HG02759 (cell line): ENCODE measurements around the gene CUX1.
"Not testable (repeated sequence)": the region's sequence is repeated elsewhere in the genome, so short reads cannot be mapped to it uniquely, and the experiment has no call there.

Experiments used
- ATAC-seq: cut with Tn5 transposase; IDR thresholded peaks from one replicate; pipeline ENCODE4 v1.9.1; 2021; ENCODE audit warnings: mild to moderate bottlenecking, moderate library complexity; ENCODE audit not compliant: unreplicated experiment

The CUX1 gene

DNA sequence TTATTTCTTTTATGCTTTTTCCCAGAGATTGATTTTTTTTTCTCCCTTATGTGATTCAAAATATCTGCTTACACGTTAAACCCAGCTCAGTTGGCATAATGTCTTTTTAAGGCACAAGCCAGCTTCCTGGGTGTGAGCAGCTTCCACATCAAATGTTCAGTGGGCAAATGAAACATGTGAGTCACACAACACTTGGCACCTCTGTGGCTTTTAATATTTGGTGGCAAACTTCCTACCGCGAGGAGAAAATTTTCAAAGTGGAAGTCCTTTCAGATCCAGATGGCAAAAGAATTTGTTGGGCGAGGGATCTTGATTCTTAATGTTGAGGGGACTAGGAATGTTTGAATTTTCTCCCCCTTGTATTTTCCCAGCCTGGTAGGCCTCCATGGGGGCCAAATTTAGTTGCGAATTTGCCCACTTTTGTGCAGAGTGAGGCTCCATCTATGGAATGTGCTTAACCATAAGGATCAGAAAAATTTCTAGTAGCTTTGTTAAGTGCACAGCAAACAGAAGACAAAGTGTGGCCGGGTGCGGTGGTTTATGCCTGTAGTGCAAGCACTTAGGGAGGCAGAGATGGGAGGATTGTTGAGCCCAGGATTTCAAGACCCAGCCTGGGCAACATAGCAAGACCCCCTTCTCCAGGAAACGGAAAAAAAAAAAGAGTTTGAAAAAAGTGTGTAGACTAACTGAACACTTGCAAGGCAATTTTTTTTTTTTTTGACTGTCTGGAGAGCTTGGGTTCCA, 31.0 kb downstream of the CUX1 start:
- ATAC-seq: no peak

GRCh38 chr7:101849314-101849713, 31.9 kb downstream of the CUX1 start:
- not testable (repeated sequence) for ATAC-seq

DNA sequence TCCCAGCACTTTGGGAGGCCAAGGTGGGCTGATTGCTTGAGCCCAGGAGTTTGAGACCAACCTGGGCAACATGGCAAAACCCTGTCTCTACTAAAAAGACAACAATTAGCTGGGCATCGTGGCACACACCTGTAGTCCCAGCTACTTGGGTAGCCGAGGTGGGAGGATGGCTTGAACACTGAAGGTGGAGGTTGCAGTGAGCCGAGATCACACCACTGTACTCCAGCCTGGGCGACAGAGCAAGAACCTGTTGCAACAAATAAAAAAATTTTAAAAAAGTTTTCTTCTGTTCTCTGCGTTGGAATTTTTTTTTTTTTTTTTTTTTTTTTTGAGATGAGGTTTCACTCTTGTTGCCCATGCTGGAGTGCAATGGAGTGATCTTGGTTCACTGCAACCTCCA, 34.9 kb downstream of the CUX1 start:
- ATAC-seq: not testable (repeated sequence)

GRCh38 chr7:101853684-101854083, 36.3 kb downstream of the CUX1 start:
- ATAC-seq: no peak

GRCh38 chr7:101854084-101854865, 36.8 kb downstream of the CUX1 start:
- ATAC-seq: no peak

GRCh38 chr7:101856473-101857357, 39.3 kb downstream of the CUX1 start:
- ATAC-seq: peak; percentile 94

DNA sequence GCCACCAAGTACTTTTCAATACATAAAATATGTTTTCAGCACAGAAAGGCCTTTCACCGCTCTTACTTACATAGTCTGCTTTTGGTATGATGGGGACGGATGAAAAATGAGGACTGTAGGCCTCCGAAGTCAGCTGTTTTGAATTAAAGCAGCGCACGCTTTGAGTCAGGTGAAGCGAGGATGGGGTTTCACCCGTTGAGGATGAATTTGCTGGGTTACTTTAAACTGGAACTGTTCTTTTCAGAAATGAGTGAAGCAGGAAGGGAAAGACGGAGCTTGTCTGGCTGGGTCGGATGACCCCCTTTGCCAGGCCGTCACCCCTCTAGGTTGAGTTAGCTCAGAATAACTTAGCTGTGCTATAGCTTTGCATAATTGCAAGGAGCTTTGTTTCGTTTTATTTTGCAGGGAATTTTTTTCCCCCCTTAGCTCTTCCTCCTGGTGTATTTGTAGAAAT, 40.0 kb downstream of the CUX1 start:
- peak; percentile 16 for ATAC-seq

GRCh38 chr7:101858437-101859385, 41.3 kb downstream of the CUX1 start:
- no peak for ATAC-seq

GRCh38 chr7:101859411-101860106, 42.1 kb downstream of the CUX1 start:
- ATAC-seq: no peak

- no peak for ATAC-seq
Measured at GRCh38 chr7:101860316-101861217, 43.1 kb downstream of the CUX1 start.

- ATAC-seq: no peak
Measured at GRCh38 chr7:101861218-101861775, 43.9 kb downstream of the CUX1 start.

DNA sequence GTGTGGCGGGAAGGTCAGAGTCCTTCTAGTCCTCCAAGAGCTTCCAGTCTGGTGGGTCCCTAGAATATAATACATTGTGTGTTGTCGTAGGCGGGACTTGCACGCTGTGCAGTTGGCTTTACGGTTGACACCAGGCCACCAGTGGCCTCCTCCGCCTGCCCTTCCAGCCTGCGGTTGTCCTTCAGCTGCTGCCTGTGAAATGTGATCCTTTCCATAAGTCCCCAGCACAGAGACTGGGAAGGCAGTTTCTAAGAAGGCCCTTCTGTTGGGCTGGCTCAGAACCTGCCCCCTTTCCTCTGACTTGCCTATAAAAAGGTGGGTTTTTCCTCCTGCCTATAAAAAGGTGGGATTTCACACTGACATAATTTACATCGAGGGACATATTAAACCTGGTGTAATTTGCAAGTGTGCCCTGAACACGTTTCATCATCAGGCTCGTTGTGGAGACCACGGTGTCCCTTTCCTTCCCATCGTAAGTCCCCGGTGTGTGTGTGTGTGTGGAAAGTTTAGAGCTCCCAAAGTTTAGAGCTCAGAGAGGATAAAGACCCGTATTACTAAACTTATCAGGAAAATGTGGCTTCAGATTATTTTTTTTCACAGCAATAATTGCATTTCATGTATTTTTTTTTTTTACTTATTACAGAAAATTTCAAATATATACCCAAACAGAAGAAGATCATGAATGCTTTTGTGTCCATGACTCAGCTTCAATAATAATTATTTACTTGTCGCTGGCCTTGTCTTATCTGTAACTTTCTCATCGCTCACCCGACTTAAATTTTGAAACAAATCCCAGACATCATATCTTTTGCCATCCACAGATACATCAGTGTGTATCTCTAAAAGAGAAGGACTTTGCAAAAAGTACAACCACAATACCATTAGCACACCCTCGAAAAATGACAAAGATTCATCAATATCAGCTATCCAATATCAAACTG, 45.1 kb downstream of the CUX1 start:
- ATAC-seq: no peak

DNA sequence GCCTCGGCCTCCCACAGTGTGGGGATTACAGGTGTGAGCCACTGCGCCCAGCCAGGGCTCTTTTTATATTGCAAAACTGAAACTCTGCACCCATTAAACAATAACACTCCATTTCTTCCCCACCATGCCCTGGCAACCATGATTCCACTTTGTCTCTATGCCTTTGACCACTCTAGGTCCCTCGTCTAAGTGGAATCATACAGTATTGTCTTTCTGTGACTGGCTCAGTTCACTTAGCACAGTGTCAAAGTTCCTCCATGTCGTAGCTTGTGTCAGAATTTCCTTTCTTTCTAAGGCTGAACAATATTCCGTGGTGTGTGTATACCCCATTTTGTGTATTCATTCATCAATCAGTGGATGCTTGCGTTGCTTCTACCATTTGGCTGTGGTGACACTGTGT, 46.2 kb downstream of the CUX1 start:
- no peak for ATAC-seq

GRCh38 chr7:101864039-101864438, 46.6 kb downstream of the CUX1 start:
- ATAC-seq: no peak

DNA sequence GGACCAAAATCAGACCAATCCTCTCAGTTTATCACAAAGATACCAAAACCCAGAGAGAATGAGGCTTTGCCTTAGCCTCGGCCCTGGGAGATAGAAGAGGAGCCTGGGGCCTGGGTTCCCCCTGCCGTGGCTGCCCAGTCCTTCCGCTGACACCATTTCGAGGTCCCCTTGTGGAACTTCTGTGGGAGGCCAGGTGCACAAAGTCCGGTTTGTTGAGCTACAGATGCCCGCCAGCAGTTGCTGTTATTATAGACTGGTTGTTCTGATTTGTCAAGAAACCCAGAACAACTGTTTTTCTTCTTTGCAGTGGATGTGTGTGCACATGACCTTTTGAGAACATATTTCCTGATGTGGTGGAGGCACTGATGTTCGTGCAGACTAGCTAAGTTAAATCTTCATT, 47.6 kb downstream of the CUX1 start:
- no peak for ATAC-seq

GRCh38 chr7:101865455-101865854, 48.0 kb downstream of the CUX1 start:
- no peak for ATAC-seq

DNA sequence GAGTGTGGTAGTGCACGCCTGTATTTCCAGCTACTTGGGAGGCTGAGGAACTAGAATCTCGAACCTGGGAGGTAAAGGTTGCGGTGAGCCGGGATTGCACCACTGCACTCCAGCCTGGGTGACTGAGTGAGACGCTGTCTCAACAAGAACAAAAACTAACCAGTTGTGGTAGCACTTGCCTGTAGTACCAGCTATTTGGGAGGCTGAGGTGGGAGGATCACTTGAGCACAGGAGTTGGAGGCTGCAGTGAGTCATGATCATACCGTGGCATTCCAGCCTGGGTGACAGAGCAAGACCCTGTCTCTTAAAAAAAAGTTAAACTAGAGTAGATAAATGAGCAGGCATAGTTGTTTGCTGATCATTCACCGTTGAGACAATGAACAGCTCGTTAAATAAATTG, 48.9 kb downstream of the CUX1 start:
- no peak for ATAC-seq
